K562 (cell line): ENCODE results near the gene C15orf61. TPM values are rescaled to one million over a fixed set of nuclear protein-coding genes. Genes with fewer than 3 reads are reported as not detected.

Experiments used
- ATAC-seq: fragments of 200-7000 bp; cut with Tn5 transposase; 3 replicates; pipeline ENCODE4 v1.9.1; 2020; ENCODE audit warnings: moderate library complexity
- BruUV-seq: library from RNA; stranded (reverse); fragments of 400-500 nt; replicated peaks from 2 replicates; lab custom pipeline; 2021; lab: Mats Ljungman, UMichigan
- CTCF ChIA-PET: fragments of 300-600 bp; formaldehyde crosslinking; extraction: SDS; loops from one replicate; lab custom pipeline; 2021; ENCODE audit warnings: low intra/inter-chr PET ratio; lab: Yijun Ruan, JAX
- POLR2A ChIA-PET: fragments of 300-600, 350-650 bp; sonication (Branson Sonifier 250); formaldehyde crosslinking; extraction: SDS; loops from one replicate; lab custom pipeline; 2021; ENCODE audit warnings: antibody characterized with exemption, inconsistent platforms; lab: Yijun Ruan, JAX
- DNase-seq, 4 experiments: peaks; one replicate each; pipeline versions ENCODE4 v3.0.0 to v3.0.0-alpha.2; 2011 to 2018; ENCODE audit warnings: low spot score in 3 of 4, mixed read lengths in 3 of 4; ENCODE audit errors: extremely low read depth in 1 of 4
- FAIRE-seq: peaks from 2 replicates; lab custom pipeline; 2011; peaks lifted over from hg19 to GRCh38; lab: Jason Lieb, UNC
- H2AFZ ChIP-seq: 2 replicates; pipeline ENCODE4 v1.6.0; 2011; ENCODE audit warnings: low read depth, low read length, control low read depth, inconsistent platforms
- H3K27ac ChIP-seq: fragments of 200-600 bp; 3 replicates; pipeline ENCODE4 v1.8.0; 2011; ENCODE audit warnings: low read depth, mild to moderate bottlenecking, control low read depth, inconsistent platforms, low read length, moderate library complexity, mixed read lengths; ENCODE audit errors: extremely low read depth
- H3K27me3 ChIP-seq, 2 experiments: fragments of 300-600 bp in 1 of 2; 2 replicates in 1 of 2; 3 replicates in 1 of 2; pipeline versions ENCODE4 v1.6.0 to v1.8.0; 2011; ENCODE audit warnings: inconsistent platforms in 2 of 2, low read length in 2 of 2, mild to moderate bottlenecking in 1 of 2, mixed read lengths in 1 of 2, moderate library complexity in 1 of 2; ENCODE audit not compliant: control insufficient read depth in 2 of 2, insufficient read depth in 2 of 2
- H3K36me3 ChIP-seq: fragments of 300-600 bp; 3 replicates; pipeline ENCODE4 v1.8.0; 2011; ENCODE audit warnings: mild to moderate bottlenecking, low read length, inconsistent platforms; ENCODE audit not compliant: control insufficient read depth, insufficient read depth
- H3K4me1 ChIP-seq, 2 experiments: fragments of 200-600 bp in 1 of 2; replicated peaks in 1 of 2; 2 replicates in 1 of 2; 3 replicates in 1 of 2; pipeline versions ENCODE4 v1.5.1 to v1.8.0; 2011; ENCODE audit warnings: inconsistent platforms in 2 of 2, low read length in 2 of 2, mild to moderate bottlenecking in 1 of 2, mixed read lengths in 1 of 2, moderate library complexity in 1 of 2; ENCODE audit not compliant: control insufficient read depth in 2 of 2, insufficient read depth in 2 of 2
- H3K4me2 ChIP-seq: 2 replicates; pipeline ENCODE4 v1.6.1; 2011; ENCODE audit warnings: low read length, control low read depth, inconsistent platforms, mixed read lengths; ENCODE audit not compliant: insufficient read depth
- H3K4me3 ChIP-seq: fragments of 200-600 bp; sonication (generic), shearing (Covaris generic); 2 replicates; pipeline ENCODE4 v1.5.1; 2016; ENCODE audit warnings: control low read depth, inconsistent platforms
- H3K79me2 ChIP-seq: fragments of 200-600 bp; 3 replicates; pipeline ENCODE4 v1.8.0; 2011; ENCODE audit warnings: low read length, inconsistent platforms; ENCODE audit not compliant: control insufficient read depth, insufficient read depth
- H3K9ac ChIP-seq, 2 experiments: 2 replicates each; pipeline versions ENCODE4 v1.6.0 to v1.6.1; 2011; ENCODE audit warnings: low read depth in 2 of 2, low read length in 2 of 2, control low read depth in 1 of 2, inconsistent platforms in 1 of 2, mild to moderate bottlenecking in 1 of 2, mixed read lengths in 1 of 2; ENCODE audit not compliant: insufficient read depth in 1 of 2
- H3K9me1 ChIP-seq: one replicate; pipeline ENCODE4 v1.6.0; 2011; ENCODE audit warnings: inconsistent platforms, mild to moderate bottlenecking, low read length, moderate library complexity; ENCODE audit not compliant: control insufficient read depth, insufficient read depth
- H3K9me3 ChIP-seq: replicated peaks from 2 replicates; pipeline ENCODE4 v1.5.1; 2011; ENCODE audit warnings: low read depth, low read length, inconsistent platforms; ENCODE audit not compliant: control insufficient read depth, insufficient read depth
- H4K20me1 ChIP-seq: replicated peaks from 2 replicates; pipeline ENCODE4 v1.6.1; 2011; ENCODE audit warnings: low read length, inconsistent platforms, mixed read lengths; ENCODE audit not compliant: control insufficient read depth, insufficient read depth
- ATF3 ChIP-seq, 2 experiments: fragments of 450-650 bp in 1 of 2; sonication (generic) in 1 of 2; formaldehyde crosslinking in 1 of 2; IDR thresholded peaks in 1 of 2; conservative IDR thresholded peaks in 1 of 2; 2 replicates each; pipeline versions ENCODE4 v1.6.1 to v1.8.1; 2016 to 2023; ENCODE audit warnings: mild to moderate bottlenecking in 2 of 2, moderate library complexity in 2 of 2, inconsistent platforms in 1 of 2, missing genetic modification reagents in 1 of 2
- BRD4 ChIP-seq: fragments of 200-600 bp; sonication (generic); IDR thresholded peaks from 2 replicates; pipeline ENCODE4 v1.6.1; 2017; ENCODE audit warnings: inconsistent platforms
- CBFA2T2 ChIP-seq: fragments of 450-650 bp; conservative IDR thresholded peaks from 2 replicates; pipeline ENCODE4 v1.6.1; 2017; ENCODE audit warnings: mild to moderate bottlenecking
- MAFG ChIP-seq: fragments of 450-650 bp; conservative IDR thresholded peaks from 2 replicates; pipeline ENCODE4 v1.6.1; 2016; ENCODE audit warnings: missing genetic modification characterization, missing compliant biosample characterization
- NEUROD1 ChIP-seq: fragments of 150-350 bp; IDR thresholded peaks from 2 replicates; pipeline ENCODE4 v1.6.1; 2014; ENCODE audit warnings: borderline replicate concordance, low read length, low read depth; ENCODE audit not compliant: partially characterized antibody
- PHB2 ChIP-seq: fragments of 450-650 bp; IDR thresholded peaks from 2 replicates; pipeline ENCODE4 v1.6.1; 2017; ENCODE audit warnings: low read depth
- PHF20 ChIP-seq: fragments of 450-650 bp; IDR thresholded peaks from 2 replicates; pipeline ENCODE4 v1.6.1; 2018; ENCODE audit not compliant: partially characterized antibody
- PTBP1 ChIP-seq: fragments of 200-400 bp; formaldehyde crosslinking; IDR thresholded peaks from 2 replicates; pipeline ENCODE4 v1.6.1; 2017; ENCODE audit warnings: low read depth, low read length
- SAP30 ChIP-seq: fragments of 200-600 bp; sonication (generic); IDR thresholded peaks from 2 replicates; pipeline ENCODE4 v1.6.1; 2012; ENCODE audit warnings: borderline replicate concordance, low read depth, mild to moderate bottlenecking, moderate library complexity, low read length, control low read depth, inconsistent platforms; ENCODE audit not compliant: insufficient read depth, poor library complexity, severe bottlenecking
- TFAP4 ChIP-seq: sonication (generic); formaldehyde crosslinking; IDR thresholded peaks from 2 replicates; pipeline ENCODE4 v1.8.0; 2022; ENCODE audit warnings: missing genetic modification reagents, mild to moderate bottlenecking, moderate library complexity, borderline replicate concordance
- UBTF ChIP-seq, 2 experiments: IDR thresholded peaks; 2 replicates each; pipeline ENCODE4 v1.6.1; 2012; ENCODE audit warnings: improper control_type of control experiment in 2 of 2, low read depth in 2 of 2, low read length in 2 of 2, borderline replicate concordance in 1 of 2
- ZNF197 ChIP-seq: fragments of 200-800 bp; sonication (Bioruptor generic); IDR thresholded peaks from 2 replicates; pipeline ENCODE4 v1.6.1; 2016; ENCODE audit warnings: low read depth, missing genetic modification characterization, missing compliant biosample characterization
- WGBS: fragments of 100-300 bp; shearing (Covaris generic); methylation state at CpG from one replicate; pipeline ENCODE4 v1.1.6; 2016; ENCODE audit warnings: low coverage, mixed read lengths; ENCODE audit not compliant: insufficient coverage; ENCODE audit errors: missing lambda C conversion rate; 5-methylcytosine and 5-hydroxymethylcytosine counted together
- in situ Hi-C: fragments of 300-500 bp; cut with MboI; formaldehyde crosslinking; loops from 4 replicates; pipeline ENCODE4 v1.15.0; 2018; ENCODE audit warnings: inconsistent platforms, mixed read lengths
- intact Hi-C: fragments of 100-400 bp; cut with micrococcal nuclease; formaldehyde crosslinking; loops from 2 replicates; pipeline ENCODE4 v1.14.2; 2022
- polyA plus RNA-seq, 8 experiments: library from polyadenylated mRNA; depleted of rRNA in 4 of 8; stranded (reverse) in 5 of 8; unstranded in 3 of 8; fragments of >200 nt; fragmentation: Nextera tagmentation in 2 of 8; fragmentation: Illumina TruSeq in 1 of 8; extraction: Ambion mirVana in 2 of 8; extraction: Trizol in 1 of 8; gene quantifications; 2 replicates each; pipeline versions ENCODE4 v1.2.1 to v1.2.3, GENCODE V29; 2011 to 2014; ENCODE audit warnings: inconsistent platforms in 1 of 8, missing spikeins in 1 of 8
- total RNA-seq, 7 experiments: library from RNA; depleted of rRNA in 6 of 7; stranded (reverse); fragments of >200 nt in 6 of 7; fragmentation: Illumina TruSeq in 2 of 7; extraction: Trizol in 2 of 7; gene quantifications; 2 replicates each; pipeline versions ENCODE4 v1.2.1 to v1.2.3, GENCODE V29; 2011 to 2021; ENCODE audit warnings: low replicate concordance in 1 of 7

C15orf61 gene
- total and polyA plus RNA-seq, 9 of the 15 experiments (the other 6 are each of a cell fraction or from before 2014, with no cell fraction given), result 1.6 to 10.5 (median 4.3) TPM

GRCh38 chr15:67570875-67571647 is 50.1 kb downstream of the C15orf61 start:
- TF ChIP-seq NEUROD1, result no peak
- no peak for TF ChIP-seq TFAP4 (CRISPR knock-in tag)
- TF ChIP-seq SAP30, result no peak
- no peak for TF ChIP-seq PHB2
- TF ChIP-seq MAFG (tag), result no peak
- no peak for TF ChIP-seq PTBP1
- TF ChIP-seq ATF3 (IDR thresholded peaks at IDR 0.05), result no peak
- TF ChIP-seq ATF3 (CRISPR knock-in tag; conservative IDR thresholded peaks at IDR 0.05), result no peak
- no peak for TF ChIP-seq CBFA2T2
- no peak for TF ChIP-seq ZNF197 (CRISPR knock-in tag)
- no peak for TF ChIP-seq UBTF (IDR thresholded peaks at IDR 0.05; ENCODE audit: borderline replicate concordance in 1 of 2, low read depth in 2 of 2, low read length in 2 of 2)
- TF ChIP-seq PHF20, result no peak
- TF ChIP-seq BRD4, result no peak
- H3K9me3 ChIP-seq, result no peaks in the 10 kb centered on the region
- WGBS, result 69% methylated on average over 4 of the region's 4 CpGs
- H3K9ac ChIP-seq, result no peak overlapping the region
- POLR2A ChIA-PET, result interaction anchor here (0.6 to 1.4 kb wide), 4 partner anchors 10 to 121 kb away, joined by 3 to 4 read pairs (median 3); no protein-coding TSS in a partner anchor
- CTCF ChIA-PET, result no interaction called here
- H4K20me1 ChIP-seq, result no peaks in the 10 kb centered on the region
- ATAC-seq (no peak), FAIRE-seq (no peak), DNase-seq (no peak)
- no peaks in the 10 kb centered on the region for H3K9me1 ChIP-seq
- H3K27me3 ChIP-seq, result no peaks in the 10 kb centered on the region
- no peak overlapping the region for H2AFZ ChIP-seq
- no peak overlapping the region for H3K4me2 ChIP-seq
- no peaks in the 10 kb centered on the region for H3K79me2 ChIP-seq
- in situ Hi-C loops, result no loop called here
- H3K4me3 ChIP-seq, result no peak overlapping the region
- intact Hi-C loops, result no loop called here
- no TSS peak for BruUV-seq
- no peaks in the 10 kb centered on the region; the same call in 2 of the 3 replicates for H3K36me3 ChIP-seq
- H3K27ac ChIP-seq, result no peak overlapping the region
- no peaks in the 10 kb centered on the region for H3K4me1 ChIP-seq
